KG1 (cell line): ENCODE measurements around the gene GARIN5A.

Source experiments
- DNase-seq: peaks from one replicate; lab custom pipeline; 2025; lab: John Stamatoyannopoulos, UW

The GARIN5A gene

GRCh38 chr19:50476224-50476906 is at the start of gene GARIN5A, which contains the start of gene EMC10:
Gene GARIN5A, minus strand, starts transcription at chr19:50476848. Its CDS starts 460 bp downstream, at chr19:50476388.
Gene EMC10, plus strand, starts transcription at chr19:50476507. Its CDS starts 38 bp downstream, at chr19:50476545.
- peak; percentile 54 for DNase-seq

GRCh38 chr19:50522881-50523280 is 46.2 kb upstream of the GARIN5A start:
- no peak for DNase-seq

GRCh38 chr19:50520822-50521465 is 44.3 kb upstream of the GARIN5A start:
- DNase-seq: no peak

GRCh38 chr19:50519006-50519575 is 42.4 kb upstream of the GARIN5A start:
- no peak for DNase-seq

- no peak for DNase-seq
These were observed 41.7 kb upstream of the GARIN5A start for GRCh38 chr19:50518091-50519005.

- no peak for DNase-seq
These were observed 41.0 kb upstream of the GARIN5A start for GRCh38 chr19:50517704-50518075.

GRCh38 chr19:50516964-50517703 is 40.5 kb upstream of the GARIN5A start:
- no peak for DNase-seq

GRCh38 chr19:50516456-50516855 is 39.8 kb upstream of the GARIN5A start:
- no peak for DNase-seq

GRCh38 chr19:50515168-50515561 is 38.5 kb upstream of the GARIN5A start:
- DNase-seq: no peak

GRCh38 chr19:50514346-50515167 is 37.9 kb upstream of the GARIN5A start:
- DNase-seq: no peak

- DNase-seq: no peak
These were observed 37.2 kb upstream of the GARIN5A start, which contains the start of gene ASPDH for GRCh38 chr19:50513746-50514345. Gene ASPDH, minus strand, starts transcription at chr19:50513913. Its CDS starts 90 bp downstream, at chr19:50513823.

GRCh38 chr19:50512999-50513745 is 36.5 kb upstream of the GARIN5A start:
- no peak for DNase-seq

- DNase-seq: no peak
These were observed 35.7 kb upstream of the GARIN5A start for GRCh38 chr19:50512112-50512998.

GRCh38 chr19:50511069-50511822 is 34.6 kb upstream of the GARIN5A start, which contains the start of gene JOSD2:
Gene JOSD2, minus strand, starts transcription at chr19:50511191. Its CDS starts 760 bp downstream, at chr19:50510431.
- peak; percentile 99 for DNase-seq

GRCh38 chr19:50510700-50511068 is 34.0 kb upstream of the GARIN5A start:
- DNase-seq: no peak

- no peak for DNase-seq
These were observed 33.5 kb upstream of the GARIN5A start for GRCh38 chr19:50510121-50510670.

- no peak for DNase-seq
These were observed 32.7 kb upstream of the GARIN5A start for GRCh38 chr19:50509366-50509765.
